HepG2 (cell line): ENCODE data around the gene EMC8. TPM values are rescaled to one million over a fixed set of nuclear protein-coding genes. Genes with fewer than 3 reads are reported as not detected.

Experiments used
- ARID5B ChIP-seq: IDR thresholded peaks from 2 replicates; pipeline ENCODE4 v1.4.0; 2020; ENCODE audit warnings: mild to moderate bottlenecking, missing genetic modification reagents
- DDIT3 ChIP-seq: sonication (generic); formaldehyde crosslinking; IDR thresholded peaks from 2 replicates; pipeline ENCODE4 v1.4.0; 2020; ENCODE audit warnings: mild to moderate bottlenecking, missing genetic modification reagents
- FOXA1 ChIP-seq, 2 experiments: fragments of 450-650 bp in 1 of 2; sonication (generic) in 1 of 2; formaldehyde crosslinking in 1 of 2; IDR thresholded peaks; 2 replicates each; pipeline versions ENCODE4 v1.4.0 to v1.6.1; 2016 to 2020; ENCODE audit warnings: missing genetic modification reagents in 1 of 2
- FOXP1 ChIP-seq, 2 experiments: fragments of 450-650 bp in 1 of 2; IDR thresholded peaks; 2 replicates each; pipeline ENCODE4 v1.6.1; 2017 to 2018; ENCODE audit warnings: antibody characterized with exemption in 1 of 2
- ISX ChIP-seq: sonication (generic); formaldehyde crosslinking; conservative IDR thresholded peaks from 2 replicates; pipeline ENCODE4 v1.5.0; 2020; ENCODE audit warnings: missing genetic modification reagents
- LCORL ChIP-seq, 2 experiments: fragments of 450-650 bp in 1 of 2; sonication (generic) in 1 of 2; formaldehyde crosslinking in 1 of 2; IDR thresholded peaks; 2 replicates each; pipeline versions ENCODE4 v1.5.0 to v1.6.1; 2017 to 2020; ENCODE audit warnings: antibody characterized with exemption in 1 of 2, missing genetic modification reagents in 1 of 2
- NFKB2 ChIP-seq: sonication (generic); formaldehyde crosslinking; IDR thresholded peaks from 2 replicates; pipeline ENCODE4 v1.4.0; 2020; ENCODE audit warnings: missing genetic modification reagents, borderline replicate concordance
- NRL ChIP-seq: sonication (generic); formaldehyde crosslinking; IDR thresholded peaks from 2 replicates; pipeline ENCODE4 v1.5.0; 2020; ENCODE audit warnings: missing genetic modification reagents, mild to moderate bottlenecking, moderate library complexity, borderline replicate concordance
- PAWR ChIP-seq: sonication (generic); formaldehyde crosslinking; IDR thresholded peaks from 2 replicates; pipeline ENCODE4 v1.4.0; 2020; ENCODE audit warnings: missing genetic modification reagents, mild to moderate bottlenecking, borderline replicate concordance
- PAXIP1 ChIP-seq: sonication (generic); formaldehyde crosslinking; conservative IDR thresholded peaks from 2 replicates; pipeline ENCODE4 v1.4.0; 2020; ENCODE audit warnings: mild to moderate bottlenecking, missing genetic modification reagents, moderate library complexity
- RELA ChIP-seq: sonication (generic); formaldehyde crosslinking; IDR thresholded peaks from 2 replicates; pipeline ENCODE4 v1.4.0; 2020; ENCODE audit warnings: missing genetic modification reagents
- SIN3A ChIP-seq: IDR thresholded peaks from 2 replicates; pipeline ENCODE4 v1.6.1; 2011; ENCODE audit warnings: low read depth, mild to moderate bottlenecking, control low read depth, low read length, borderline replicate concordance
- SMAD9 ChIP-seq: sonication (generic); formaldehyde crosslinking; IDR thresholded peaks from 2 replicates; pipeline ENCODE4 v1.5.1; 2020; ENCODE audit warnings: mild to moderate bottlenecking, missing genetic modification reagents
- TBL1XR1 ChIP-seq: fragments of 150-350 bp; IDR thresholded peaks from 2 replicates; pipeline ENCODE4 v1.6.1; 2014; ENCODE audit warnings: borderline replicate concordance, low read length; ENCODE audit not compliant: partially characterized antibody
- TEF ChIP-seq: sonication (generic); formaldehyde crosslinking; IDR thresholded peaks from 2 replicates; pipeline ENCODE4 v1.5.0; 2020; ENCODE audit warnings: missing genetic modification reagents
- YY1 ChIP-seq: IDR thresholded peaks from 2 replicates; pipeline ENCODE4 v1.6.1; 2011; ENCODE audit warnings: low read length, low read depth, moderate library complexity, mild to moderate bottlenecking; ENCODE audit not compliant: insufficient read depth, insufficient replicate concordance
- ZBTB14 ChIP-seq: sonication (generic); formaldehyde crosslinking; IDR thresholded peaks from 2 replicates; pipeline ENCODE4 v1.4.0; 2020; ENCODE audit warnings: missing genetic modification reagents
- ZC3H13 ChIP-seq: sonication (generic); formaldehyde crosslinking; IDR thresholded peaks from 2 replicates; pipeline ENCODE4 v1.8.1; 2023; ENCODE audit warnings: mild to moderate bottlenecking, missing genetic modification reagents, moderate library complexity
- ZNF790 ChIP-seq: sonication (generic); formaldehyde crosslinking; IDR thresholded peaks from 2 replicates; pipeline ENCODE4 v1.8.0; 2022; ENCODE audit warnings: missing genetic modification reagents, mild to moderate bottlenecking, borderline replicate concordance
- polyA plus RNA-seq, 8 experiments: library from polyadenylated mRNA; depleted of rRNA in 3 of 8; stranded (reverse) in 7 of 8; unstranded in 1 of 8; fragments of >200 nt; fragmentation: Illumina TruSeq in 4 of 8; extraction: Trizol in 4 of 8; gene quantifications; 2 replicates each; pipeline versions ENCODE4 v1.2.1 to v1.2.3, GENCODE V29; 2011 to 2016; ENCODE audit warnings: low read depth in 4 of 8, missing spikeins in 1 of 8, mixed read lengths in 1 of 8; ENCODE audit not compliant: insufficient read depth in 1 of 8
- total RNA-seq, 5 experiments: library from RNA; depleted of rRNA; stranded (reverse); fragments of >200 nt; fragmentation: Illumina TruSeq; extraction: Trizol; gene quantifications; 2 replicates each; pipeline ENCODE4 v1.2.3, GENCODE V29; 2016; ENCODE audit warnings: low read depth in 1 of 5

EMC8 gene
- total and polyA plus RNA-seq, 2 of the 13 experiments (the other 11 are each of a cell fraction or from before 2014, with no cell fraction given) = 55.0 to 76.0 TPM

- TF ChIP-seq PAXIP1 (CRISPR knock-in tag) (0 out of 2 replicates have a peak, but pooled peaks have one; percentile 18), ZBTB14 (CRISPR knock-in tag) (no peak), ZNF790 (no peak), ARID5B (CRISPR knock-in tag) (peak; percentile 26; the same call in 1 of the 2 replicates), DDIT3 (CRISPR knock-in tag) (no peak), TEF (no peak), ZC3H13 (no peak), PAWR (no peak), FOXA1 (IDR thresholded peaks at IDR 0.05) (no peak), FOXA1 (CRISPR knock-in tag; IDR thresholded peaks at IDR 0.05) (peak; percentile 7; the same call in 1 of the 2 replicates), LCORL (IDR thresholded peaks at IDR 0.05) (no peak), LCORL (CRISPR knock-in tag; IDR thresholded peaks at IDR 0.05) (peak; percentile 52; the same call in 1 of the 2 replicates), FOXP1 (IDR thresholded peaks at IDR 0.05) (no peak), FOXP1 (CRISPR knock-in tag; IDR thresholded peaks at IDR 0.05) (0 out of 2 replicates have a peak, but pooled peaks have one; percentile 12), RELA (CRISPR knock-in tag) (no peak), ISX (CRISPR knock-in tag) (no peak), YY1 (no peak), SIN3A (no peak), NRL (CRISPR knock-in tag) (no peak), NFKB2 (CRISPR knock-in tag) (no peak), TBL1XR1 (no peak), SMAD9 (CRISPR knock-in tag) (no peak)
Measured at GRCh38 chr16:85781695-85782370, 17.5 kb downstream of the EMC8 start (continued).
